Transverse colon (tissue), 3 donors: ENCODE results near the gene PTPN4.

Source experiments
- CTCF ChIP-seq, 5 experiments: fragments of 200-600 bp in 3 of 5; fragments of 450-650 bp in 2 of 5; sonication (generic) in 3 of 5; IDR thresholded peaks; 1 replicate in 2 of 5; 2 replicates in 3 of 5; pipeline ENCODE4 v1.5.1; 2016 to 2017; ENCODE audit warnings: antibody characterized with exemption in 5 of 5, inconsistent platforms in 3 of 5, mild to moderate bottlenecking in 2 of 5, moderate library complexity in 1 of 5
- POLR2A ChIP-seq: fragments of 450-650 bp; IDR thresholded peaks from one replicate; pipeline ENCODE4 v1.6.1; 2016; ENCODE audit warnings: antibody characterized with exemption, mild to moderate bottlenecking, moderate library complexity

GRCh38 chr2:119788752-119789151 is 29.0 kb downstream of the PTPN4 start:
- TF ChIP-seq CTCF (IDR thresholded peaks at IDR 0.05) = no peak
- TF ChIP-seq POLR2A = no peak
